T1000 (cell line): ENCODE measurements around the gene IYD.

Source experiments
- DNase-seq: peaks from one replicate; lab custom pipeline; 2025; ENCODE audit warnings: mixed read lengths; lab: John Stamatoyannopoulos, UW

The IYD gene

GRCh38 chr6:150395388-150396009 lies 26.7 kb downstream of the IYD start:
- no peak for DNase-seq

GRCh38 chr6:150403458-150404246 lies 34.8 kb downstream of the IYD start:
- DNase-seq, result no peak

DNA sequence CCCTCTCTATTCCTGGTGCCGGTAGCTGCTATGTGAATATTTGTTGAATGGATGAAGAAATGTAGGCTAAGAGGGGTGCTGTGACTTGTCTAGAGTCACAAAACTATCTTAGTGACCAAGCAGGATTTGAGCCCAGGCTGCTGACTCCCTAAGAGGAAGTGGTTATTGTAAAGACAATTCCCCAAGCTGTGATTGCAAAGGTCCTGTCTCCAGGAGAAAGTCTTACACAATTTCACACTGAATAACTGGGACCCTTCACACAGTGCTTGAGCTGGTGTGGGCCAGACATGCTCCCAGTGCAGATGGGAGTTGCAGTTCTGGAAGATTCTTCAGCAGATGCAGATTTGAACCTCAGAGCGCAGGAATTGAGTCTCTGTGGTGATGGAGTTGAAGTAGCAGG lies 38.1 kb downstream of the IYD start:
- no peak for DNase-seq

DNA sequence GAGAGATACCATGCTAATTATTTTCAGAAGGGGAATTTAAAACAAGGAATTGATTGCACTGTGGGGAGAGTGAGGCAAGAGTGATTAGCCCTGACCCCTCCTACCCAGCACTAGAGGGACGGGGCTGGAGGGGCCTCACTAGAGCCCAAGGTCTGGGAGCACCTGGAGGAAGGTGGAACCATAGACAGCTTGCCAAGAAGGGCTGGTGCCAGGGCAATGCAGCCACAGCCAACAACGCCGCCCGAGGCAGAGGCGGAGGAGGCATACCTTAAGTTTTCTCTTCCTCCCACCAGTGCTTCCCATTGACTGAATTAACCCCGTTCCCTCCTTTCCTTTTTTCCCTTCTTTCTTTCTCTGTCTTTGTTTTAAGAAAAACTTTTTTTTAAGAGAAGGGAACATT lies 40.0 kb downstream of the IYD start:
- no peak for DNase-seq

DNA sequence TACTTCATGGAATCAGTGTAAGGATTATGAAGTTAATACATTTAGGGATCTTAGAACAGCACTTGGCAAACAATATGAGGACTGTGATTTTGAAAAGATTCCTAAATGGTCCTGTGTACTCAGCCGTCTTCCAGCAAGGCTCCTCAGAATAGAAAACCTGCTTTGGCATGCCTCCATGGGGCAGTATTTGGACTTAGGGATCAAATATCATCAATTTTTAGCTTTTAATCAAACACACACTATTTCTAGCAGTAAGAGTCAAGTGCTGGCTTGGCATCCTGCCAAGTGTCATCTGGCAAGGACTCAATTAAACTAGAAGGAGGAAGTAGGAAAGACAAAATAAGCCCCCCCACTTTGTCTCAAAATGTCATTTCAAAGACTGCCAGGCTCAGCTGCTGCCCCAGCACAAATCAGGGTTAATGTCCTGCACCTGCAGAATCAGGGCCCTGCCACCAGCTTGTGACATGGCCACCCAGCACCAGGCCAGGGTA lies 40.8 kb downstream of the IYD start:
- no peak for DNase-seq

- no peak for DNase-seq
Measured at GRCh38 chr6:150410399-150410798, 41.6 kb downstream of the IYD start.

- DNase-seq, result no peak
Measured at GRCh38 chr6:150410906-150411305, 42.1 kb downstream of the IYD start.

DNA sequence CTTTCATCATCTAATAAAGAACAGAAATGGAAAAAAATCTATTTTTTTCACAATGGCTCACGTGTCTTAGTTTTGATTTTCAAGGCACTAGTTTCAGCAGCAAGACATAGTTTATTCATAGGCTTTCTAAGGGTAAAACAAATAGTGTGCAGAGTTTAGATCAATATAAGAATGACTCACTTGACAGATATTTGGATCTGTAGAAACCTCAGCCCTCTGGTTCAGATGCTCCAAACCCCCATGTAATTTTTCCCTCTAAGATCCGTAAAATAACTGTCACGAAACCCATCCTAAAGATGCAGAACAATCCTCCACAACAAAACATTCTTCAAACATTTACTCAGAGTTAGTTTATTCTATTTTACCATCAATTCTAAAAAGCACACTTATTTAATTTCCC lies 43.4 kb downstream of the IYD start:
- no peak for DNase-seq

GRCh38 chr6:150413198-150413597 lies 44.4 kb downstream of the IYD start:
- no peak for DNase-seq

- DNase-seq, result no peak
Measured at GRCh38 chr6:150413781-150414281, 45.0 kb downstream of the IYD start.

GRCh38 chr6:150416128-150416527 lies 47.3 kb downstream of the IYD start:
- DNase-seq, result no peak

- no peak for DNase-seq
Measured at GRCh38 chr6:150417250-150417649, 48.4 kb downstream of the IYD start.

GRCh38 chr6:150417899-150418826 lies 49.4 kb downstream of the IYD start:
- no peak for DNase-seq

- no peak for DNase-seq
Measured at GRCh38 chr6:150418827-150419594, 50.2 kb downstream of the IYD start.

- no peak for DNase-seq
Measured at GRCh38 chr6:150420428-150420827, 51.6 kb downstream of the IYD start.

DNA sequence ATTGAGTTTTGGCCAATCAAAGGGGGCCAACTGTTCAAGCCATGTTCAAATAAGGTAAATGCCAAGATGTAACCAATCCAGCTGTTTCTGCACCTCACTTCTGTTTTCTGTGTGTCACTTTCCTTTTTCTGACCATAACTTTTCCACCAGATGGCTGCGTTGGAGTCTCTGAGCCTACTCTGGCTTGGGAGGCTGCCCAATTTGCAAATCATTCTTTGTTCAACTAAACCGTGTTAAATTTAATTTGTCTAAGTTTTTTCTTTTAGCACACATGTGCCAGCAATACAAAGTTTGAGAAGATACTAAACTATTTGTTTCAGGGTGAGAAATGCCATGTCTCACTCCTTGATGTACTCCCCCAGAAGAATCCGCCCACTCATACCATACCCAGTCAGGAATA lies 52.1 kb downstream of the IYD start:
- DNase-seq, result no peak

- DNase-seq, result no peak
Measured at GRCh38 chr6:150425508-150425907, 56.7 kb downstream of the IYD start.

- DNase-seq, result no peak
Measured at GRCh38 chr6:150426198-150426597, 57.4 kb downstream of the IYD start.

DNA sequence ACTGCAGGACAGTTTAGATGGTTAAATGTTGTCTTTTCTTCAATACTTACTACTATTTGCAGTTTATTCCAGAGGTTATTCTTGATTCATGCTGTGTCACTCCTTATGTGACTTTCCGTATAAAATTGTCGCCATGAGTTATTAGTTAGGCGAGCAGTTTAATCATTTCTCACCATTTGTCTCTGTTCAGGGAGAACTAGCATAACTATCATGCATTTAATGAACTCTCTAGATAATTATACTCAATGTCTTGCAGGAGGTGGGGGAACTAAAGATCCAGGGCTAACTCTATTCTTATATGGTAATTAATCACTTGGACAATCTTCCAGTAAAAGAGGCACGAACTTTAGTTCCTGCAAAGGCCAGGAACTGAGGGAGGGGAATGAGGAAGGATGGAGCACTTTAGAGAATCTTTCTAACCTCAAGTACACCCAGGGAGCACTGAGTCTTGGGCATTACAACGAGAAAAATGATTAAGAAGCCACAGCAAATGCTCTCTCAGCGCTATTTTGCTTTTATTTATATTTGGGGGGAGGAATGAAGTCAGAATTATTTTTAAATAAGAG lies 58.3 kb downstream of the IYD start:
- no peak for DNase-seq

DNA sequence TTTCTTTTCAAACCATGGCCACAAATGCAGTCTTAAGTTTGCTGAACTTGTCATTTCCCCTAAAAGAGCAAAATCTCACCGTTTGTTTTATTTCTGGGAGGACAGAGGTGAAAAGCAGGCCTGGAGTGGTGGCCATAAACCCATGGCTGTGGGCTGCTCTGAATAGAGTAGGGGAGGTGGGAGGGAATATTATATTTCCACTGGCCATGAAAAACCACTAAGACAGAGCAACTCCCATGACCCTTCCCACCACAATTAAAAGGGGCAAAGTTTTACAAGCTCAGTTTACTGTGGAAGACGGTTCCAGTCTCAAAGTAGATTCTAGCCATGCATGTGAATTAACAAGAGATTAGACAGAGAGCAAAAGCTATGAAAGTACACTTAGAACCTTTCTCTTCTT lies 59.0 kb downstream of the IYD start:
- DNase-seq, result no peak

- no peak for DNase-seq
Measured at GRCh38 chr6:150430815-150431214, 62.0 kb downstream of the IYD start.
